Panc1 (cell line): ENCODE measurements around the gene PCGF1.

ENCODE experiments used
- CTCF ChIP-seq: fragments of 450-650 bp; IDR thresholded peaks from 2 replicates; pipeline ENCODE4 v1.5.1; 2017; ENCODE audit warnings: mild to moderate bottlenecking
- REST ChIP-seq, 2 experiments: IDR thresholded peaks; 2 replicates each; pipeline ENCODE4 v1.6.1; 2011 to 2012; ENCODE audit warnings: low read depth in 2 of 2, control low read depth in 1 of 2, low read length in 1 of 2, mild to moderate bottlenecking in 1 of 2, moderate library complexity in 1 of 2; ENCODE audit not compliant: insufficient read depth in 1 of 2

- no peak for TF ChIP-seq CTCF
- no peak for TF ChIP-seq REST (IDR thresholded peaks at IDR 0.05; ENCODE audit: insufficient read depth in 1 of 2, low read depth in 2 of 2, low read length in 1 of 2)
These were observed 28.0 kb upstream of the PCGF1 start for GRCh38 chr2:74535440-74535965.
